SIG-M5 (cell line): ENCODE measurements around the gene SPARCL1.

Source experiments
- DNase-seq: peaks from one replicate; lab custom pipeline; 2025; lab: John Stamatoyannopoulos, UW

Gene SPARCL1

GRCh38 chr4:87541521-87541920 is 12.3 kb upstream of the SPARCL1 start:
- DNase-seq, result no peak

GRCh38 chr4:87540146-87541058 is 11.2 kb upstream of the SPARCL1 start:
- no peak for DNase-seq

DNA sequence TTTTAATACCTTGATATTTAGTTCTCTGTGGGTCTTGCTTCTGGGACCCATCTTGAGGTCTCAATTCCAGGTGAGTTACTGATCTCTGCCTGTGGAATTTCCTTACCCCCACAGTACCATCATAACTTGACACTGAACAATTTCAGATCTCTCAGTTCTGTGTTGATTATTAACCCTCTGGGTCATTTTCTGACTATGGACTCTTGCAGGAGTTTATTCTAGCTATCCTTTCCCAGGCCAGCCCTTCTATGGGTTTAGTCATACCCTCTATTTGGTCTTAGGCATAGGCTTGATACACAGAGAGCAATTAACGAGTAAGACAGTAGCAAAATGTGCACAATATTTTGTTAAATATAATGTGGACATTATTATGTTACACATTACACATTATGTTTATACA is 3.7 kb upstream of the SPARCL1 start:
- no peak for DNase-seq

- DNase-seq, result no peak
These were observed 2.9 kb upstream of the SPARCL1 start for GRCh38 chr4:87532109-87532508.

DNA sequence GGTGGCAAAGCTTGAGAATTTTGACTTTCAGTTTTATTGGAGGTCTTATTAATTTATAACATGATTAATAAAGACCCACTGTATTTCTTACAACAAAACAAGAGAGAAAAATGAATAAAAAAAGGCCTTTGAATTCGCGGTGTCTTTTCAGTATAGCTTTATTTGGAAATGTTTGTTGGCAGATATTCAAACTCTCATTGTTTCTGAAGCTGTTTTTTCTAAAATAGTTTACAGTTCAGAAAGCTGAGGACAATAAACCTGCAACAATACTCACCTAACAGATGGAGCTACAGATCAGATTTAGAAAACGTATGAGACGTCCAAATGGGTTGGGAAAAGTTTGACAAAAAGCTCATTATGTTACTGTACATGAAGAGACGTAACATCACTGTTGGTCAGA is 2.4 kb upstream of the SPARCL1 start:
- no peak for DNase-seq

DNA sequence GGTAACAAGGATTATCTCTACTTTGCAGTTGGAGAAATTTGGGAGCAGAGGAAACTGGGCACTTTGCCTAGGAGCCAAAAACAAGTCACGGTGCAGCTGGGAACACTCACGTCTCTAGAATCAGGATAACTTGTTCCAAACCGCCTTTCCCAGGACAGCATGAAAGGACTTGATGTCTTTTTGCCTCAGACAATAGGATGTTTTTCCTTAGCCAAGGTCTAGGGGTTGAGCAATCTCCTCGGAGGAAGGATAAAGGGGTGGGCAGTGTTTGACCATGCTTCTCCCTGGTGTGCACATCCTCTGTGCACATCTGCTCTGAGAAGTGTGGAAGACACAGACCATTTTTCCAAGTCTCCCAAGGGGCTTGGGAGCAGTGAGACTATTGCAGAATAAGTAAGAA is 1.7 kb upstream of the SPARCL1 start:
- no peak for DNase-seq

DNA sequence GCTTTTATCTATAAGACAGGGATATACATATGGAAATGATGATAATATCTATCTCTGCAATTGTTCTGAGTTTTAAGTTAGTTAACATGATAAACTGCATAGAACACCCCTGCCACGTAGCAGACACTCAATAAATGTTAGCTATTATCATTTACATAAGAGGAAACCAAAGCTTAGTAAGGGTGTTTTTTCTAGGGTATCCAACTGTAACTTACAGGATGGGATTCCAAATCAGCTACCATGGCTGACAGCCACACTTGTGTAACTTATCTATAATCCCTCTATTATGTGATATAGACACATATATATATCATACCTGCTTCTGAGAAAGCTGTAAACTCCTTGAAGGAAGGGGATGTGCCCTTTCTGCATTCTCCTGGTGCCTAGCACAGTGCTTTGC is 1.1 kb upstream of the SPARCL1 start:
- no peak for DNase-seq

DNA sequence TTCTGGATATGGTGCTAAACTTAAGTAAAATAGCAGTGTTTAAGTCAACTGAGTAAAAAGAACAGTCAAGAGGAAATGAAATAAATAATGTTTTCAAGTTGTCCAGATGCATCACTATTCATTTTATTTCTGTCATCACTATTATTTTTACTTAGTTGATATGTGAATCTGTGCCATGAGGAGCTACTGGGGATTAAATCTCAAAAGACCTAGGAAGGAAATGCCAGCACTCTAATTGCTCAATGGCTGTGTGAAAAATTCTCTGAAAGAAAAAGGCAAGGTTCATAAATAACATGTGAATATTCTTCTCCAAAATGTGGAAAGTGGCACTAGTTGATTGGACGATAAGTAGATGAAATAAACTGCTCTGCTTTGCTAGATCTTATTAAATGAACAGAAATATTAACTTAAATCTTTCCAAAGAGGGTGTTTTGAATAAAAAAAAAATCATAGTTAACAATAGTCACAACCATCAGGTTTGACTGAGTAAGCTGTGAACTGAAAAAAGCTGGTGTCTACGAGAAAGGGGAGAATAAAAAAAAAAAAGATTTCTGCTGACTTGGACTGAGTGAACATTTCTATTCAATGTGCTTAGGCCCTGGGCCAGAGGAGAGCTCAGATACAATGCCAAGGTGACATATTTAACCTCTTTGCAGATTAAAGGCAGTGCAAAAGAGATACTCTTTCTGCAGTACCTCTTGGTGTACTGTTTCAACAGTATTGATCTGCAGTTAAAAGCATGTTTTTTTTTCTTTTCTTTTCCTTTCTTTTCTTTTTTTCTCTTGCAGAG is 1.6 kb downstream of the SPARCL1 start:
- no peak for DNase-seq

DNA sequence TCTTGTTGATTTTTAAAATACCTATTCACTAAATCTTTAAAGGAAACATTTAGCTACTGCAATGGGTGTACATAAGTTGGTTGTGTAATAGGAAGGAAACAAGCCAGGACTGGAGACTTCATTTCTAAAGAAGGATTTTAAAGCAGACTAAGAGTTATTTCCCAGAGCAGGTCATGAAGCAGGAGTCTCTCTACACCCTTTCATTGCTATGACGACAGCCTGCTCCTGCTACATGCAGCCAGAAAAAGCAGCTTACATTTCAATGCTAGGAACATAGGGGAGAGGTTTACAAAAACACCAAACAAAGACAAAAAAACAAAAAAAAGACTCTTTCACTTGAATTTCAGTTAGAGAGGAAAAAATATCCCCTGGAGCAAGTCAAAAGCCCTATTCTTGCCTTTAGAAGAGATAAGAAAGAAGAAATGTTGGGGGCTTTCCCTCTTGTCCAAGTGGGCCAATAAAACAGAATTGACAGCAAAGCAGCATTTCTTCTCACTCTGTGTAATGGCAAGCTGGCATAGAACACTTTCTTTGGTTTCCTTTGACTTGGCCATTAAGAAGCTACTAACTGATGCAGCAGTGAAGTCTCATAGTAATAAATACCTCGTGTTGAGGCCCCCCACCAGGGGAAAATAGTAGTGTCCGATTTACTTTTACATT is 3.4 kb downstream of the SPARCL1 start:
- DNase-seq, result no peak

- DNase-seq, result no peak
These were observed 4.7 kb downstream of the SPARCL1 start for GRCh38 chr4:87524456-87524855.

GRCh38 chr4:87523307-87523706 is 5.9 kb downstream of the SPARCL1 start:
- DNase-seq, result no peak

GRCh38 chr4:87521757-87522374 is 7.3 kb downstream of the SPARCL1 start:
- DNase-seq, result no peak

GRCh38 chr4:87521319-87521718 is 7.9 kb downstream of the SPARCL1 start:
- DNase-seq, result no peak

DNA sequence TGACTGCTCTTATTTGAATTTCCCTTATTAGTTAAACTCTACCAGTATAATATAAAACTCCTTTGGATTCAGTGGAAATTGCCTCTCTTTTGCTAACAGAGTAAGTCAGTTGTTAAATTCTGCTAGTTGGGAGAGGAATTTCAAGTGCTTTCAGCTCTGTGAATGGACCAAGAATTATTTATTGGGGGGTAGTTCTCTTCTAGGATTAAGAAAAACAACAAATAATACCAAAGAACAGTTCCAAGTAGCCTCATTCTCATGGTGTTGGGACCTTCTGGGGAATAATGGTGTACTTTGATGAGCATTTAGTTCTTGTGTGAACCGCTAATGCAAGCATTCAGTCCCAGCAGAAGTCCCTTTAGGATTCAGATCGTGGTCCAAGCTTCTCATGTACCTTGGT is 11.6 kb downstream of the SPARCL1 start:
- DNase-seq, result no peak

- DNase-seq, result no peak
These were observed 12.5 kb downstream of the SPARCL1 start for GRCh38 chr4:87516683-87517082.

GRCh38 chr4:87512400-87512799 is 16.8 kb downstream of the SPARCL1 start:
- DNase-seq, result no peak

GRCh38 chr4:87511500-87511899 is 17.7 kb downstream of the SPARCL1 start:
- DNase-seq, result no peak

DNA sequence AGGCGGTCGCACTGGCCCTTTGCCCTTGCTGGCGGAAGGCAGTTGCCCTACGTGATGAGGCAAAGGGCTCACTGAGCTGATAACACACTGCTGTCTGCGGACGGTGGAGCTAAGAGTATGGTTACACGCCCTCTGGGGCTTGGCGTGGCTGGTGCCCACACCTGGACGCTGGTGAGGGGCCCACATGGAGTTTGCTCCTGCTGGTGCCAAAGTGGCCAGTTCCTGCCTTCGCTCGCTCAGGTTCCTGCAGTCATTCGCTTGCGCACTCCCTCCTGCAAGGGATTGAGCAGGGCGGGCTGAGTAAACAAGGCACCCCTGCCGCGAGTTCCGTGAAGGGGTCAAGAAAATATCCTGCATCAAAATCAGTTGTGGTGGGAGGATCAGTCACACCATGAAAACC is 18.4 kb downstream of the SPARCL1 start:
- DNase-seq, result no peak

- DNase-seq, result no peak
These were observed 22.0 kb downstream of the SPARCL1 start for GRCh38 chr4:87506974-87507701.

DNA sequence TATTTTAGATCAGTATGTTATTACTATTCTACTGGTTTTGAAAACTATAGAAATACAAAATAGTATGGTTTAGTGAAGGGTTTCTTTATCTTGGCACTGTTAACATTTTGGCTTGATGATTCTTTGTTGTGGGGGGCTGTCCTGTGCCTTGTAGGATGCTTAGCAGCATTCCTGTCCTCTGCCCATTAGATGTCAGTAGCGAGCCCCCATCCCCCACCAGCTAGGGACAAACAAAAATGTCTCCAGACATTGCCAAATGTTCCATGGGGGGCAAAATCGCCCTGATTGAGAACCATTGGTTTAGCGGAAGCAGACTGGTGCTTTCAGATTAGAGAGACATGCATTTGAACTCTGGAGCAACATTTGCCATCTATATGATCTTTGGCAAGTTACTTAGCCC is 23.3 kb downstream of the SPARCL1 start:
- DNase-seq, result no peak

GRCh38 chr4:87502580-87503238 is 26.5 kb downstream of the SPARCL1 start:
- DNase-seq, result no peak
